ENCODE measurements around the gene TBC1D14. TPM values are rescaled to one million over a fixed set of nuclear protein-coding genes. Genes with fewer than 3 reads are reported as not detected.

Gene TBC1D14
- total RNA-seq, 1 experiment from 2014 or later: 50.2 TPM

- no peak overlapping the region for H4K91ac ChIP-seq (ENCODE audit: insufficient read length, low read depth, low read length)
- no peak overlapping the region for H2BK120ac ChIP-seq (ENCODE audit: low read depth, low read length, poor library complexity, severe bottlenecking)
- no peak overlapping the region for H3K4me2 ChIP-seq (ENCODE audit: insufficient read depth, insufficient read length, low read length)
- no peak overlapping the region for H3K4ac ChIP-seq (ENCODE audit: low read depth, low read length)
- Mint-ChIP-seq H3K9me3 (peaks cover 9 to 11% of the 10 kb centered on the region in 2 experiments; a peak in 4 of 5 replicates), H3K27me3 (ENCODE audit: low read depth) (peaks cover 4% of the 10 kb centered on the region; the same call in 1 of the 2 replicates), H3K4me3 (no peak overlapping the region), H3K36me3 (ENCODE audit: insufficient read depth in 1 of 3, low read depth in 3 of 3) (peaks cover 6 to 9% (median 8%) of the 10 kb centered on the region in 3 experiments; a peak in 5 of 7 replicates), H3K4me1 (peaks cover 0 to 10% of the 10 kb centered on the region in 2 experiments; a peak in 3 of 4 replicates), H3K27ac (no peak overlapping the region)
- H3K14ac ChIP-seq (ENCODE audit: insufficient read depth, low read length): no peak overlapping the region
- no peak overlapping the region for H3K23ac ChIP-seq (ENCODE audit: insufficient read length, low read depth, low read length)
- no peaks in the 10 kb centered on the region for H3K79me1 ChIP-seq (ENCODE audit: insufficient read depth, low read depth, low read length, poor library complexity, severe bottlenecking)
- H4K5ac ChIP-seq (ENCODE audit: insufficient read length, low read depth, low read length): no peak overlapping the region
- WGBS (ENCODE audit: extremely low coverage, insufficient read length, low lambda C conversion rate): no CpG with 5 or more reads among the region's 6 CpGs
- H3K9ac ChIP-seq (ENCODE audit: extremely low read depth, insufficient read length, low read length): no peak overlapping the region
- H4K8ac ChIP-seq (replicated peaks; ENCODE audit: insufficient read length, low read depth, low read length): no peak overlapping the region
- H2AFZ ChIP-seq (ENCODE audit: low read length): no peak overlapping the region
- no peaks in the 10 kb centered on the region for H3K27me3 ChIP-seq (ENCODE audit: insufficient read depth, low read length)
- DNase-seq: no peak
- H2AK5ac ChIP-seq (ENCODE audit: insufficient read length, low read length): no peak overlapping the region
- no peaks in the 10 kb centered on the region for H3K23me2 ChIP-seq (ENCODE audit: insufficient read length, low read depth, low read length, poor library complexity, severe bottlenecking)
- no peaks in the 10 kb centered on the region for H4K20me1 ChIP-seq (ENCODE audit: control insufficient read depth, insufficient read depth, insufficient read length)
- no peak overlapping the region for H2BK5ac ChIP-seq (ENCODE audit: insufficient read length, low read length)
- no peaks in the 10 kb centered on the region for H3K4me1 ChIP-seq (ENCODE audit: insufficient read depth, low read length)
- H2BK20ac ChIP-seq (ENCODE audit: low read depth, low read length, poor library complexity, severe bottlenecking): no peak overlapping the region
- no peak overlapping the region for H3K18ac ChIP-seq (ENCODE audit: insufficient read length, low read depth, low read length)
- no peak for TF ChIP-seq CTCF (conservative IDR thresholded peaks at IDR 0.05)
- no peak overlapping the region for H3K27ac ChIP-seq (ENCODE audit: insufficient read length, low read depth, low read length)
- no peaks in the 10 kb centered on the region for H3K79me2 ChIP-seq (ENCODE audit: insufficient read depth, low read length)
- no peak overlapping the region for H2BK12ac ChIP-seq (ENCODE audit: insufficient read length, low read depth, low read length)
- no peaks in the 10 kb centered on the region for H3K9me3 ChIP-seq (ENCODE audit: control insufficient read depth, low read depth, low read length)
- H2BK15ac ChIP-seq (ENCODE audit: low read depth, low read length): no peak overlapping the region
- H3K56ac ChIP-seq (ENCODE audit: insufficient read length, low read depth, low read length): no peak overlapping the region
- H3T11ph ChIP-seq (ENCODE audit: low read length): no peak overlapping the region
Observed at GRCh38 chr4:6892909-6893202, 16.8 kb upstream of the TBC1D14 start.
